ENCODE data around the gene SLC35E2B.
"Not testable (repeated sequence)": the region's sequence is repeated elsewhere in the genome, so short reads cannot be mapped to it uniquely, and the experiment has no call there.

GRCh38 chr1:1707897-1708296 is 15.3 kb upstream of the SLC35E2B start:
- TF ChIP-seq POLR2A (IDR thresholded peaks at IDR 0.05; ENCODE audit: low read length); GATA1 (IDR thresholded peaks at IDR 0.05; ENCODE audit: low read depth, low read length): not testable (repeated sequence)

Data from erythroblast (primary cell).